Stimulated activated CD4-positive, alpha-beta T cell treated with anti-CD3 and anti-CD28 coated beads, Interleukin-4, amount 100 ng/mL, for 24 hours (primary cell): ENCODE data around the gene IL27RA.

Experiments used
- DNase-seq: peaks from one replicate; pipeline ENCODE4 v3.0.0-alpha.2; 2020

Gene IL27RA

DNA sequence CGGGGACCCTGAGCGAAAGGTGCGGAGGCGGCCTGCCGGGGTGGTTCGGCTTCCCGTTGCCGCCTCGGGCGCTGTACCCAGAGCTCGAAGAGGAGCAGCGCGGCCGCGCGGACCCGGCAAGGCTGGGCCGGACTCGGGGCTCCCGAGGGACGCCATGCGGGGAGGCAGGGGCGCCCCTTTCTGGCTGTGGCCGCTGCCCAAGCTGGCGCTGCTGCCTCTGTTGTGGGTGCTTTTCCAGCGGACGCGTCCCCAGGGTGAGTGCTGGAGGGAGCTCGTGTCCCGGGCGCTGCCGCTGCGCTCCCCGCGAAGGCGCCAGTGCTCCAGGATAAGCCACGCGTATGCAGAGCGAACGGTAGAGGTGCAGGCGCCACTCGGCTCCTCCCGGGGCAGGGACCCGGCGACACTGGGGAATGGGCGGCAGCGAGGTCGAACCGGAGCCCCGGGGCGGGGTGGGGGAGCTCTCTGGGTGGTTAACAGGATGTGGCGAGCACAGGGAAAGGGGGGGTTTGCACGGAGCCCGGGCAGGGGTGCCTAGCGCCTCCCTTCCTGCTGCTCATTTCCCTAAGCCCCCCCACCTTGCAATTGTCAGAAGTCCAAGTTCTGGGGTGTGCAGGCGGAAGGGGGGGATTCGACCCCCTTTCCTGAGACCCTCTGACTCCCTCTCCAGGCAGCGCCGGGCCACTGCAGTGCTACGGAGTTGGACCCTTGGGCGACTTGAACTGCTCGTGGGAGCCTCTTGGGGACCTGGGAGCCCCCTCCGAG lies at the start of gene IL27RA:
Gene IL27RA (plus strand): TSS at position 44 of the 762 bp plus-strand sequence. CDS start 111 bp downstream, at position 155.
- DNase-seq = peak; percentile 76

DNA sequence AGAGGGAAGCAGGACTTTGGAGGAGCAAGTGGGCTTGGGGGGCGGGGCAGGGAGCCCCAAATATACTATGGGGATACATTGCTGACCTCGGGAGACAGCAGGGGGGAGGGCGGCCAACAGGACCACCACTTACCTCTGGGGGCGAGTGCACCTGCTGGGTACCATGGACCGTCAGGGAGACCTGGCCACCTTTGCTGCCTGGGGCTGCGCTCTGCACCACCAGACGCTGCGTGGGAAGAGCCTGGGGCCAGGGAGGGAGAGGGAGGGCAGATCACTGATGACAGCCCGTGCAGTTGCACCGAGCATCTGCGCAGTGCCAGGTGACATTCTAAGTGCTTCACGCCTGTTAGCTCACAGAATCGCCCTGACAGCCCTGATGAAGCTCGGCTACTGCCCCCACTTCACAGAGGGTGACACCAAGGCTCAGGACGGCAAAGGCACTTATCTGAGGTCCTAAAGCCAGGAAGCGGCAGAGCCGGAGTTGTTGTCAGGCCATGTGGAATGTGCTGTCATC lies 49.5 kb upstream of the IL27RA start:
- DNase-seq = no peak

DNA sequence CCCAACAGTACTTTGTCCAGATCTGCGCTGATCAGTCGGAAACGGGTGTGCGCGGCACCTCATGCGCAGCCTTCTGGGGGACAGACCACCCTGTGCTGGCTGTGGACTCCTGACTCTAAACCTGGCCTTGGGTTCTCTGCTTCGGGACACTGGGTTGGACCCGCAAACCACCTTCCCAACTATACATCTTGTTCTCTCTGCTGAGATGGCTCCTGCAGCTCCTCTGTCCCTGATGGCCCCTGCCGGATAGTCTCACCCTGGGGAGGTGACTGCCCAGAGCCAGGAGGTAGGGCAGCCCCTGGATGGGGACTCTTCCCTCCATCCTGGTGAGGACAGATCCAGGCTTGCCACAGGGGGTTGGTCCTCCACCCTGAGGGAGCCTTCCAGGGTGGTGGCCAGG lies 48.8 kb upstream of the IL27RA start:
- no peak for DNase-seq

DNA sequence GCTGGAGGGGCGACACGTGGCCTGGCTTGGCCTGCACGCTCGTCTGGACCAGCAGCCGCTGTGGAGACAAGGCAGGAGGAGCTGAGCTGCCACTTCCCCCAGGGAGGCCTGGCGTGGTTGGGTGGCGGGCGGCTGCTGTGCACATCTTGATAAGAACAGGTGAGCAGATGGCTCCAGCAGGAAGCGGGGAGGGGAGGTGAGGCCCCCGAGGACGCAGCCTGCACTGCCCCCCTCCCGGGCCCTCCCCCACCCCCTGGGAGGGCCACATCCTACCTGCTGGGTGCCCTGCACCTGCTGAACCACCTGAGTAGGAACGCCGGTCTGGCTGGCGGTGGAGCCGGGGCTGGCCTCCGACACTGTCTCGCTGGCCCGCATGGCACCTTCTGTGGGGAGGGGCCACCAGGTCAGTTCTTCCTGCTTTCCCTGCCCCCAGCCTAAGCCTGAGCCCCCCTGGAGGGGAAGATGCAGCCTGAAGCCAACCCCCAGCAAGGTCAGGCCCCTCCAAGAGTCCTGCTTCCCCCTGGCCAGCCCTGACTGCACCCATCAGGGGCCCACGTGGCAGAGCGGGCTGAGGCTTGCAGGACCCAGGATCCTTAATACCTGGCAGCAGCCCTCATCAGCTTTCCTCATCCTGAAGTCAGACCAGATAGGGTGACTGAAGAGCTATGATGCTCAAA lies 48.2 kb upstream of the IL27RA start:
- DNase-seq = no peak

DNA sequence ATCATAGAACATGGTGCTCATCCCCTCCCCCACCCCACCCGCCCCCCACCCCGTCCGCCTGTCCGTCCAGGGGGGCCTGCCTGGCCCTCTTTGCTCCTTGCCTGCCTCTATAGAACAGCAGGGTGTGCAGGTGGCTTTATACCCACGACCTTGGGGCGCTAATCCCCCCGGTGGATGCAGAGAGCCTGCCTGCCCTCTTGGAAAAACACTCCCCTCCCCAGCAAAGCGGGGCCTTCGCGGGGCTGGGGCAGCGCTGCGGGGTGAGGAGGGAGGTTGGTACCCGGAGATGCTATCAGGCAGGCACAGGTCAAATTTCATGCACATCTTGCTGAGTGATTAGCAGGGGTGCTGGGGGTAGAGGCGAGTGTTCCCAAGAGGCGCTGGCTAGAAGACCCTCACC lies 47.4 kb upstream of the IL27RA start:
- DNase-seq = no peak

DNA sequence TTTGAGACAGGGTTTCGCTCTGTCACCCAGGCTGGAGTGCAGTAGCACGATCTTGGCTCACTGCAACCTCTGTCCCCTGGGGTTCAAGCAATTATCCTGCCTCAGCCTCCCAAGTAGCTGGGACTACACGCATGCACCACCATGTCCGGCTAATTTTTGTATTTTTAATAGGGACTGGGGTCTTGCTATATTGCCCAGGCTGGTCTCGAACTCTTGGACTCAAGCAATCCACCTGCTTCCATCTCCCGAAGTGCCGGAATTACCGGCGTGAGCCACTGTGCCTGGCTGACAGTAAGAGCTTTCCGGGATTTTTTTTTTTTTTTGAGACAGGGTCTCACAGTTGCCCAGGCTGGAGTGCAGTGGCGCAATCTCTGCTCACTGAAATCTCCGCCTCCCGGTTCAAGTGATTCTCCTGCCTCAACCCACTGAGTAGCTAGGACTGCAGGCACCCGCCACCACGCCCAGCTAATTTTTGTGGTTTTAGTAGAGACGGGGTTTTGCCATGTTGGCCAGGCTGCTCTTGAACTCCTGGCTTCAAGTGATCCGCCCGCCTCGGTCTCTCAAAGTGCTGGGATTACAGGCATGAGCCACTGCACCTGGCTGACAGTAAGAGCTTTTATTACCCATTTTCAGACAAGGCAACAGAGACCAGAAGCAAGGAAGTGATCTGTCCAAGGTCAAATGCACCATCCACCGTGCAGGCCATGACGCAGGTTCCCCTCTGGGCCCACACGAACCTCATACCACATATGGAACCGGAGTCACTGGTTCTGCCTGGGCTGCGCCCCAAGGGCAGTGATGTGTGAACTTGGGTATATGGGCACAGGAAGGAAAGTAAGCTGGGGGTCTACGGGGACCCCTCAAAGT lies 46.5 kb upstream of the IL27RA start:
- DNase-seq = no peak

DNA sequence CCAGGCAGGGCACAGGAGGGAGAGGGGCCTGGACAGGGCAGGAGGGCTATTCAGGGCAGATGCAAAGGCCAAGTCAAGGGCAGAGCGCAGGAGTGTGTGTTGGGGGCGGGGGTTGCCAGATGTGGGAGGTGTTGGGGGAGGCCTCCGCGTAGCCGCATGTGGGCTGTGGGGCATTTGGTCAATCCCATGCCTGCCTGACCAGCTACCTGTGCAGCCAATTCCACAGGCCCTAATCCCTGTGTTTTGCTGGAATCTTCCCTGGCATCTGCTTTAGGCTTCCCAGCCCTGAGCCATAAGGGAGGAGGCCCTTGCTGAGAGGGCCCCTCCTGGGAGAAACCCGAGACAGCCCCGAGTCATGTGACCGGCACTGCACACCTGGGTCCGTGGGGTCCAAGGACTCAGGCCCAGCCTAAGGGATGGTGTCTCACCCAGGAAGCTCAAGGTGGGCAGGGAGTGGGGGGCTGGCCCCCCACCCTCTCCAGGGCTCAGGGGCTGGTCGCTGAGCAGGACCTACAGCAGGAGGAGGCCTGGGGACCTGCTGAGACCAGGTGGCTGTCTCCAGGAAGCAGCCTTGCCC lies 45.7 kb upstream of the IL27RA start:
- no peak for DNase-seq

DNA sequence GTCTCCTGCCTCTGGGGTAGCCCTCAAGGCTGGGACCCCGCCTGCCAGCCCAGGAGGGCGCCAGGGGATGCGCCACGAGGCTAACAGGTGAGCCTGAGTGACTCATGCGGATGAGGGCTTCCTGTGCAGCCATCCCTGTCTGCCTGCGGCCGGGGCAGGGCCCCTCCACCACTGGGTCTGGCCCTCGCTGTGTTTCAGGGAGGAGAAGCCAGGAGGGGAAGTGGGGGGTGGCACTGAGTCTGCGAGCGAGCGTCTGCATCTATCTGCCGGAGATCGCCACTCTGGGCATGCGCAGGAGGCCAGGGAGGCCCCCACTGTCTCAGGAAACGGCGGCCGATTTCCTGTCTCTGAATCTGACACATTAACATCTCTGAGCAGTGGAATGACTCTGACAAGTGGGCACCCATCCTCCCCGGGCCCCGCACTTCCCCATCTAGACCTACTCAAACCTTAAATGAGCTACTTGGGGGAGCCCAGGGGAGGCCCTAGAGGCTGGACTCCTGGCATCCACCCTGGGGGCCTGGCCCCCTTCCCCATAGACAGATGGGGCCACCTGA lies 45.1 kb upstream of the IL27RA start:
- peak; percentile 99 for DNase-seq

DNA sequence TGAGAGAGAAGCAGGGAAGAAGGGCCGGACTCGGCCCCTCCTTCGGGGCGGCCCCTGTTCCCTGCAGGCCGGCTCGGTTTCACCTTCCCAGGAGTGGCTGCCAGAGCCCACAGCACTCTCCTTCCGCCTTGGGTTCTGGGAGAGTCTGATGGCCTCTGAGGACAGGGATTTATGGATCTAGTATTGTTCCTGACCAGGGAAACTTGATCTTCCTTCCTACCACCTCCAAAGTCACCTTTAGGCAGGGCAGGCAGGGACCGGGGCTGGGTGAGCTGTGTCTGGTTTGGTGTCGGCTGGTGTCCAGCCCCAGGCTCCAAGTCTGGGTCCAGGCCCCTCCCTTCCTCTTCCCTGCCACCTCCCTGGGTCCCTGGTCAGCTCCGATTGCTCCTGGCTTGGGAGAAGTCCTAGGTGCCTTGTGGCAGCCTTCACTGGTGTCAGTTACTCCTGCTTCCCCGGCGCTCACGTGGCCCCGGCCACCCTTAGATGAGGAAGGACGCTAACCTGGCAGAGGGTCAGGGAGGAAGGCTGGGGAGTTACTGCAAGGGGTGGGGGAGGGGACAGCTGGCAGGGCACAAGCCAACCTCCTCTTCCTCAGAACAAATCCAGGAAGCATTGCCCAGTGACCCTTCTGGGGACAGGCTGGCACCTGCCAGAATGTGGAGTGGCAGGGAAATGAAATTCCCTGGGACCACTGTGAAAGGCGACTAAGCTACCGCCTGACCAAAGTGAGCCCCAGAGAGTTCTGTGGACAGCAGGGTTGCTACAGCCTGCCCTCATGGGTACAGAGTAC lies 44.3 kb upstream of the IL27RA start:
- DNase-seq = no peak

DNA sequence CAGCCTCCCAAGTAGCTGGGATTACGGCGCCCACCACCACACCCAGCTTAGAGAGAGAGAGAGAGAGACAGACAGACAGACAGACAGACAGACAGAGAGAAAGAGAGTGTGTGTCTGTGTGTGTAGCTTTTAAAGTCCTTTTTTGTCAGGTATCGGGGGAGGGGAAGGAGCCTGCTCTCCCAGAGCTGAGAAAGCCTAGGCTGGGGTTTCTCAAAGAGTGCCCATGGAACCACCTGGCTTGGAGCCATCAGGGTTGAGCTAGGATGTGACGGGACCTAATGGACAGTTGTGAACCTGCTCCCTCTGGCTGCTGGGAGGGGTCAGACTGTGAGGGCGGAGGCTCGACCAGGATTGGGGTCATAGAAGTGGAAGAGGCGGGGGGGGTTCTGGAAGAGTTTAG lies 42.1 kb upstream of the IL27RA start:
- no peak for DNase-seq

DNA sequence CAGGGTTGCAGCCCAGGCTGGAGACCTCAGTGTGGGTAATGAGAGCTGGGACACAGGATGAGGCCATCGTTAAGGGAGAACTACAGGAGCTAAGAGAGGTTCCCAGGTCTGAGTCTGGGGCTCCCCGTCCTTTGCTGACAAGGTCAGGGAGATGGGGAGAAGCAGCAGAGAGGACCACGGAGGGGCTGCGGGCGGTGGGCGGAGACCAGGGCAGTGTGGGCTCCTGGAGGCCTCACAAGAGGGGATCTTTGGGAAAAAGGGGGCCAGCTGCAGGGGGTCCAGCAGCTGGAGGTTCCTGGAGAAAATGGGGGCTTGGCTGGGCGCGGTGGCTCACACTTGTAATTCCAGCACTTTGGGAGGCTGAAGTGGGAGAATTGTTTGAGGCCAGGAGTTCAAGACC lies 41.5 kb upstream of the IL27RA start:
- DNase-seq = no peak

DNA sequence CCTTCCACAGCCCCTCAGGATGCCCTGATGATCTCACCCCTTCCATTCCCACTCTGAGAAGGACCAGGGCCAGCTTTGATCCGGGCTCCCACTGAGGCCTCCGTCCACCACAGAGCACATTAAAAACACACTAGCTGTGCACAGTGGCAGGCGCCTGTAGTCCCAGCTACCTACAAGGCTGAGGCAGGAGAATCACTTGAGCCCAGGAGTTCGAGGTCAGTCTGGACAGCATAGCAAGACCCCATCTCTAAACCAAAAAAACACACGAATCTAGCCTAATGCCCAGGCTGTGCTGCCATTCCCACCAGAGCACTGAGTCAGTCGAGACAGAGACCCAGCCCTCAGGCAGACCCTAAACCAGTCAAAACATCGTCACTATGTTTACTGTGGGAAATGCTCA lies 39.5 kb upstream of the IL27RA start:
- DNase-seq = no peak

DNA sequence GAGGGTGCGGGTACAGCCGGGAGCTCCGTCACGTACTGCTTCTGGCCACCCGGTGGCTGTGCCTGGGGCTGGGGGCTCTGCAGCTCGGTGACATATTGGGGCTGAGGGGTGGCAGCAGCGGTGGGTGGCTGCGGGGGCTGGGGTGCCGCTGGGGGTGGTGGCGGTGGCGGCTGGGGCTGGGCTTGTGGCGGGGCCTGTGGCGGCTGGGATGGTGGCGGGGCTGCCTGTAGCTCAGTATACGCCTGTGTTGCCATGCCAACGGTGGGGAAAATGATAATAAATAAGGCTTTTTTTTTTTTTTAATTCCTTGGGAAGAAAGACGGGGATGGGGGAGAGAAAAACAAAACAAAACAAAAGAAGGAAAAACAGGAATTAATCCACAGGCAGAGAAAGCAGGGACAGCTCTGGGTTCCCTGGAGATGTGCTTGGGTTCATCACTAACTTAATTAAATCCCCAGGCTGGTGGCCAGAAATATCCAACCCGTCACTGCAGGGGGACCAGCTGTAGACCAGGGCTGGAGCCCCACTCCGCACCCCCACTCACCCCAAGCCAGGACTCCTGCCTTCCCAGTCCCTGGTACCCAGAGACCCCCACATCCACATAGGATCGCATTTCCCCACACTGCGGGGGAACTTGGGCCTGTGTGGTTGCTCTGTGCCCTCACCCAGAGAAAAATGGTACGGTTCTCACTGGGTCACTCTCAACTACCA lies 37.8 kb upstream of the IL27RA start:
- no peak for DNase-seq

DNA sequence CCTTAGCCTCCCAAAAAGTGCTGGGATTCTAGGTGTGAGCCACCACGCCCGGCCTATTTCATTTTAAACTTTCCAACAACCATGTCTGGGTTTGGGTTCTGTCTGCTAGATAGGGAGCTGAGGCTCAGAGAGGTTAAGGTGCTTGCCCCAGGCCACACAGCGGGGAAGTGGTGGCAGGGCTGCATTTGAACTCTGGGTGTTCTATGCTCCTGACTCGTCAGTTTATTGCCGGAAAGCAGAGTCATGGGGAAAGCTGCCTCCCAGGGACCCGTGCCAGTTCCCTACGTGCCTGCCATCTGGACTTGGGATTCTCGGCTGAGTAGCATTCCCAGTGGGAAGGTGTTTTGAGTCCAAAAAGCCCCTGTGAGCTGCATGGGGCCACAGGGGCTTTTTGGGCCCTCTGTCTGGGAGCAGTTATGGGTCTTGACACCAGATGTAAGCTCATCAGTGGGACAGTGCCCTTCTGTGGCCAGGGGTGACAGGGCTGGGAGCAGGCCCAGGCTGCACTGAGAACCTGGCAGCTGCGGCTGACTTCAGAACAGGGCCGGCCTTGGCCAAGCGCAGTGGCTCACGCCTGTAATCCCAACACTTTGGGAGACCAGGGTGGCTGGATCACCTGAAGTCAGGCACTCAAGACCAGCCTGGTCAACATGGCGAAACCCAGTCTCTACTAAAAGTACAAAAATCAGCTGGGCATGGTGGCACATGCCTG lies 36.4 kb upstream of the IL27RA start:
- no peak for DNase-seq

DNA sequence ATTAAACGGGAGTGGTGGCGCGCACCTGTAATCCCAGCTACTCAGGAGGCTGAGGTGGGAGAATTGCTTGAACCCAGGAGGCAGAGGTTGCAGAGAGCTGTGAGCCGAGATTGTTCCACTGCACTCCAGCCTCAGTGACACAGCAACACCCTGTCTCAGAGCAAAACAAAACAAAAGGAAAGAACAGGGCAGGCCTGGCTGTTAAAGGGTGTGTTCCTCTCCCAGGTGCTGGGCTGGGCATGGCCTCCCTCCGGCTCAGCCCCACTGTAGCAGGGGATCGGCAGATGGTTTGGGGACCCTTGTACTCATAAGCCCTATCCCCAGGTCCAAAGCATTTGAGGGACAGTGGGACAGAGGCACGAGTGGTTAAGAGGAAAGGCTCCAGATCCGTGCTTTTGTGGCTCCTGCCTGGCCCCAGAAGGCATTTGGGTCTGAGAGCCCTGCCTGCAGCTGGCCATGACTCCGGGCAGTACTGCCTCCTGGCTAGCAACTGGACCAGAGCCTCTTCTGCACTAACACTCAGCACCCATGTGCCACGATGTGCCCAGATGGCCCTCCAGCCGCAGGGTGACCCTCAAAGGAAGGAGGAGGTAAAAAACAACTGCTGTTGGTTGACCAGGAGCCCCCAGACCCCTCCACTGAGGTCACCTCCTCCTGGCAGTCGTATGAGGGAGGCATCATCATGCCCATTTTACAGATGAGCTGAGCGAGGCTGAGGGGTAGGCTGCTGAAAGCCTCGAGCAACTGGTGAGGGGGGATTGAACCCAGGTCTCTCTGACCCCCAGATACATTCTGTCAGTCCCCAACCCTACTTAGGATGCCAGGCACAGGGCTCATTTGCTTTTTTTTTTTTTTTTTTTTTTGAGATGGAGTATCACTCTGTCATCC lies 35.4 kb upstream of the IL27RA start:
- no peak for DNase-seq

DNA sequence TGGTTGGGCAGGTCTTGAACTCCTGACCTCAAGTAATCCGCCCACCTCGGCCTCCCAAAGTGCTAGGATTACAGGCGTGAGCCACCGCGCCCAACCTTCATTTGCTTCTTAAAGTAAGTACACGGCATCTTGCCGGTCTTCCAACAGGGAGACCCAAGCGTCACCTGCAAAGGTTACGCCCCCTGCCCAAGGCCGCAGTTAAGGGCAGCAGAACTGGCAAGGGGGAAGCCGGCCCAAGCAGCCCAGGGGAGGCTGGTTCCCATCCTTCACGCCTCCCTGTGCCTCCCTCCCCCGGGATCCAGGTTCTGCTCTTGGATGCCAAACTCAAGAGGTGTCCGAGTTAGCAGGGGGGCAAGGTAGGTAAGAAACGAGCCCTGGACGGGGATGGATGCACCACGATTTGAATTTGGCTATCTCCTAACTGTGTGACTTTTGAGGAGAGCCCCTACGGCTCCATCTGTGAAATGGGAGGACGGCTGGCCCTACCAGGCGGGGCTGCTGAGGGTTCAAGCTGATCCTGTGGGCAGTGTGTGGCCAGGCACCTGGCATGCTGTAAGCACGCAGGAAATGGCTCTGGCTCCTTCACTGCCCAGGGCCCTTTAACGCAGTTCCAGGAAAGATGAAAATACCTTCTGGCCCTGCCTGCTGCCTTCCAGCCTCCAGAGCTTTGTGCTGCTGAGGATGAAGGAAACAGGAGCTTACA lies 34.5 kb upstream of the IL27RA start:
- DNase-seq = no peak

DNA sequence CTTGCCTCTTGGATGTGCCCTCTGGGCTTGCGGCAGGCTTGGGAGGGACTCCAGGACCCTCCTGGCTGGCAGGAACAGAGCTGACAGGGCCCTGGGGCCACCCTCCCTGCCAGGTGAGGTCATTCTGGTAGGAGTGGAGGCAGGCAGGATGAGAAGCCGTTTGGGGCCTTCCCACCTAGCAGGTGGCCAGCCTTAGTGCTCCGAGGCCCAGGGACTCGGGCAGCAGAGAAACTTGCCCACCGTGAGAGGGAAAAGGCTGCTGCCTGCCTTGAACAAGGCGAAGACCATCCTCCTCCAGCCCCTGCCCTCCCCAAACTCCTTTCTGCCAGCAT lies 34.0 kb upstream of the IL27RA start:
- DNase-seq = no peak

DNA sequence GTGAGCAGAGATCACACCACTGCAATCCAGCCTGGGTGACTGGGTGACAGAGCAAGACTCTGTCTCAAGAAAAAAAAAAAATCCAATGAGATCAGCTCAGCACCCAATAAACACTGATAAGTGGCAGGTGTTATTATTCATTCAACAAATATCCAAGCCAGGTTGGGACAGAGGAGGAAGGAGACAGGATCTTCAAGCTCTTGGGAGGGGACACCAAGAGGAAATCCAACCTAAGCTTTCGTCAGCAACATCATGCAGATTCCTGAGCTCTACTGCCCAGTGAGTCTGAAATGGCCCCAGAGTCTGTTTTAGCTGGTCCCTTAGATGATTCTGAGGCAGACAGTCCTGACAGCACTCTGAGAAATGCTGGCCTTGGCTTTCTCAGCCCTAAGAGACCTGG lies 33.1 kb upstream of the IL27RA start:
- no peak for DNase-seq

DNA sequence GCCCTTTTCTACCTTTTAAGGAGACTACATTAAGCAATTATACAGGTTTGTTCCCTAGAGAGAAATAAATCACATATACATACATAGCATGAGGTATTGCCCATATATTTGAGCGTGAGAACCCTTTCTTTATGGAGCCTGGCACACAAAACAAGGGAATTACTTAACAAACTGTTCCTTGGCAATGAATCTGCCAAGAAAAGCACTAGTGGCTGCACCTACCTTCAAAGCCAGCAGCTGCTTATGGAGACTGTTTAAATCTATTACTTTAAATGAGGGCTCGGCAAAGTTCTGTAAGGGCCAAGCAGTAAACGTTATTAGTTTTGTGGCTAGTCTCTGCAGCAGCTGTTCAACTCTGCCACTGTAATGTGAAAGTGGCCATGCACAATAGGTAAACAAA lies 32.5 kb upstream of the IL27RA start:
- DNase-seq = no peak
